ELR (cell line): Measurements from ENCODE around the gene FAM219A.

Experiments
- DNase-seq: peaks from one replicate; pipeline ENCODE4 v3.0.0-alpha.2; 2015; ENCODE audit warnings: low read depth

Gene FAM219A

GRCh38 chr9:34458013-34458958, at the start of gene FAM219A, which contains the start of gene DNAI1:
TSS of gene FAM219A (minus strand) at chr9:34458570. CDS start at chr9:34458263, 307 bp downstream.
TSS of gene DNAI1 (plus strand) at chr9:34458805. CDS start at chr9:34459006, 201 bp downstream.
- DNase-seq: peak; percentile 99

- no peak for DNase-seq
Measured at GRCh38 chr9:34507966-34508365, 49.6 kb upstream of the FAM219A start.

- DNase-seq: no peak
Measured at GRCh38 chr9:34507556-34507955, 49.2 kb upstream of the FAM219A start.

- no peak for DNase-seq
Measured at GRCh38 chr9:34506623-34507022, 48.3 kb upstream of the FAM219A start.

- no peak for DNase-seq
Measured at GRCh38 chr9:34505370-34506120, 47.2 kb upstream of the FAM219A start.

- no peak for DNase-seq
Measured at GRCh38 chr9:34503406-34503805, 45.0 kb upstream of the FAM219A start.

DNA sequence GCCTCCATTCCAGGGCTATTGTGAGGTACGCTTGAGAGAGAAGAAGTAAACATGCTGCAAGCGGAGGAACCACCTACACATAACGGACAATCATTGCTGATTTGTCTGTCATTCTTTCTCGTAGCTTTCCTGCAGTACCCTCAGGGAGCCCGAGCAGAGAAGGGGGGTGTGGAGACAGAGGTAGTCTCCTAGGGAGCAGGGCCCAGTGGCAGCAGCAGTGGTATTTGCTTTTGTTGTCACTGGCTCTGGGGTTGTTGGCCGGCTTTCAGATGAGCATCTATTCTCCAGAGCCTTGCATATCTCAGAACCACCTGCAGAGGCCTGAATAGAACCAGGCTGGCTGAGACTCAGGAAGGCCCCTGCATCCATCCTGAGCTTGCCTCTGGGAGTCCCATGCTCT, 44.5 kb upstream of the FAM219A start:
- DNase-seq: no peak

DNA sequence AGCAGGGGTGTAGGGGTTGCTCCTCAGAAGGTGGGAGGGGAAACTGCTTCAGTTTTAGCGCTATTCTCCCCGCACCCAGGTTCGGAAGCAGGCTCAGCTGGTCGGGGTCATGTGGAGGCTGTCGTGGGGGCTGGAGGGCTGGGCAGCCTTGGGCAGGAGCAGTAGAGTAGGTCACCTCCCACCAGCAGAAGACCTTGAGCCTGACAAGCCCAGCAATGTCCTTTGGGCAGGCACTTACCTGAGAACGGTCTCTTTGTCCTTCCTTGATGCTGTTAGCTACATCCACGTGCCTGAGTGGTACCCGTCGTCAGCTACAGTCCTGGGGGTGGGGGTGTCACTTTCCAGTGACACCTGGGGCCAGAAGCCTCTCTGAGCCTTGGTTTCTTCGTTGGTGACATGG, 44.1 kb upstream of the FAM219A start:
- DNase-seq: no peak

- peak; percentile 19 for DNase-seq
Measured at GRCh38 chr9:34501889-34502425, 43.6 kb upstream of the FAM219A start.

GRCh38 chr9:34501372-34501771, 43.0 kb upstream of the FAM219A start:
- no peak for DNase-seq

DNA sequence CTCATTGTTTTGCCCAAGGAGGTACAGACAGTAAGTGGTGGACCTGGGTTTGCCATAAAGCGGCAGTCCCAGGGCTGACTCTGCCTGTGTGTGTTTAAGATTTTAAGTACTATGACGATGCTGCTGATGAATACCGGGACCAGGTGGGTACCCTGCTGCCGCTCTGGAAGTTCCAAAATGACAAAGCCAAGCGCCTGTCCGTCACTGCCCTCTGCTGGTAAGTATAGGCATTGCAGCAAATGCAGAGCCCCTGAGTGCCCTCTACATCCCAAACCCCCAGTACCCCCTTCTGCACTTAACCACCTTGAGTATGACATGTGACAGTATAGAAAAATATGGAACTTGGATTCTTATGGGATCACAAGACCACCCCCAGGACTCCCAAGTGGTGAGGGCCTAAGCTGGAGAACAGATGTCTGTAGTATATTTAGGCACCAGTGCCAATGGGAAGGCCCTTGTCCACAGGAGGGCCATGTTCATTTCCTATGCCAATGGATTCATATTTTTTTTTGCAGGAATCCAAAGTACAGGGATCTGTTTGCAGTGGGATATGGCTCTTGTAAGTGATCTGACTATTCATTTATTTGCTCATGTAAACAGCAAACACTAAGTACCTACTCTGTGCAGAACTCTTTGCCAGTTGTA, 42.4 kb upstream of the FAM219A start:
- DNase-seq: peak; percentile 42

GRCh38 chr9:34499076-34499475, 40.7 kb upstream of the FAM219A start:
- no peak for DNase-seq

DNA sequence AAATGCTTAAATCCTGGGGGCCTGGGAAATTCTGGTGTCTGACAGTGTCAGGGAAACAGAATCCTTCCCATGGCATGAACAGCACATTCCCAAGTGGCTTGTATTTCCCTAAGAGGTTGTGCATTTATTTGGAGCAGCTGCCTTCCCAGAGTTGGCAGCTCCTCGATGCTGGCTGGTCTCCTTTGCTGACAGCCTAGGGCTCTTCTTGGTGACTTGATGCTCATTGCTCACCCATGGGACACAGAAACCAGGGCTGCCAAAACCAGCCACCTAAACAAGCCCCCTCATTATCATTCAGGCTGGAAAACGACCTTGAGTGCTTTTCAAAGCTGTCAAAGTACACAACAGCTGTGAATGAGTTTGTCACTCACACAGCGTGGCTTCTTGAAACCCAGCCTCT, 40.2 kb upstream of the FAM219A start:
- no peak for DNase-seq

- peak; percentile 24 for DNase-seq
Measured at GRCh38 chr9:34496149-34496712, 37.9 kb upstream of the FAM219A start.

GRCh38 chr9:34493972-34494535, 35.7 kb upstream of the FAM219A start:
- DNase-seq: peak; percentile 58

- peak; percentile 16 for DNase-seq
Measured at GRCh38 chr9:34492051-34492450, 33.7 kb upstream of the FAM219A start.

DNA sequence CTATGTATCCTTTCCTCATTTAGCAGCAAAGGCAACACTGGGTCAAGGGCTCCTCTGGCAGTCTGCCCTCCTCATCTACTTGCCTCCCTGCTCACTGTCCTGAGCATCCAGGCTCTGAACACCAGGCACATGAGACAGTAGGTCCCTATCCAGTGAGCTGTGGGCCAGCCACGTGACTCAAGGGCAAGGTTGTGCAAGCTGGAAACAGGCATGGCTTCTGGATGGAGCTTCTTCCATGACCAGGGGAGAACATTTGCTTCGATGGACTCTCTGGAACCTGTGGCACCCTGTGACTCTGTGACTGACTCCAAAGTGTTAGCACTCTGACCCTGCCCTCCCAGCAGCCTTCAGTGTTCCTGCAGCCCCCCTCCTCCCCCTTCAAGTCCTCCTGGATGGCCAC, 33.2 kb upstream of the FAM219A start:
- DNase-seq: no peak

DNA sequence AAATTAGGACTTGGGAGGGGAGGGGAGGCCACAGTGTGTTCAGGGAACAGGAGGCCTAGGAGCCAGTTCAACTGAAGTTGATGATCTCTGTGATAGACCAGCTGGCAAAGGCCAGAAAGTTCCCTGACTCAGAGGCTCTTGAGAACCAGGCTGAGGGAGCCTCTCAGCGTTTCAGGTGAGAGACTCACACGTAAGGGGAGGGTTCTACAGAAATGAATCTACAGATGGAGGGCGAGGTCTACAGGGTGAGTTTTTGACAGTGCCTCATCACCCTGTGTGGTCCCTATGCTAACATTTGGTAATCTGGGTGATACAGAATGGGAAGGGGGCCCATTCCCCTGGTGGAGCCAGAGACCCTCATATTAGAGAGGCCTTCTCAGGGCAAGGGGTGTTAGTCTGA, 32.4 kb upstream of the FAM219A start:
- DNase-seq: no peak

GRCh38 chr9:34490360-34490759, 32.0 kb upstream of the FAM219A start:
- no peak for DNase-seq

- DNase-seq: no peak
Measured at GRCh38 chr9:34486572-34486971, 28.2 kb upstream of the FAM219A start.

DNA sequence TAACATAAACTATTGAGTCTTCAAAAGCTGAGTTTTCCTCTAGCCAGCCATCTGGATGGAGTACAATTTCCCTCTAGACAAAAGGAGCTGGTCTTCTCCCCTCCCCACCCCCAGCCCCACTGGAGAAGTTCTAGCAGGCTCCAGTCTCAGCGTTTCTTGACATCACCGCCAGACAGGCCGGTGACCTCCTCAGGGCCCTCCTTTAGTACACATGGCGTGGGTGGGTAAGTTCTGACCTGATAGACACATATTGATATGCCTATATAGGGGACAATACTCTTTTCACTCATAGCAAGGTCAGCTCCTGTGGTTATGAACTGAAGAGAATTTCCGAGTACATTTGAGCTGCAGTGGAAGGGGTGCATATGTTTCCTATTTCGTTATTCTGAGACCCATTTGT, 27.5 kb upstream of the FAM219A start:
- no peak for DNase-seq

- DNase-seq: no peak
Measured at GRCh38 chr9:34484678-34485077, 26.3 kb upstream of the FAM219A start.
